Superior temporal gyrus (tissue), 1 donor: ENCODE measurements around the gene CDK17.
"Not testable (repeated sequence)": the region's sequence is repeated elsewhere in the genome, so short reads cannot be mapped to it uniquely, and the experiment has no call there.

Source experiments
- DNase-seq: peaks from one replicate; pipeline ENCODE4 v3.0.0-alpha.2; 2016; ENCODE audit errors: extremely low spot score

CDK17 gene

DNA sequence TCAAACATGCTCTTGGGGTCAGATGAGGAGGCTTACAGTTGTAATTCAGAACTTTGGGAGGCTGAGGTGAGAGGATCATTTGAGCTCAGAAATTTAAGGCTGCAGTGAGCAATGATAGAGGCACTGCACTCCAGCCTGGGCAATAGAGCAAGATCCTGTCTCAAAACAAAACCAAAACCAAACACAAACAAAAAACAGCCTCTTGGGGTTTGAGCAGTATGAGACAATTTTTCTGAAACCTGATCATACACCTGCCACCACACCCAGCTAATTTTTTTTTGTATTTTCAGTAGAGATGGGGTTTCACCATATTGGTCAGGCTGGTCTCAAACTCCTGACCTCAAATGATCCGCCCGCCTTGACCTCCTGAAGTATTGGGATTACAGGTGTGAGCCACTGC, 17.4 kb upstream of the CDK17 start:
- not testable (repeated sequence) for DNase-seq

- no peak for DNase-seq
Observed at GRCh38 chr12:96416033-96416799, 16.0 kb upstream of the CDK17 start.

DNA sequence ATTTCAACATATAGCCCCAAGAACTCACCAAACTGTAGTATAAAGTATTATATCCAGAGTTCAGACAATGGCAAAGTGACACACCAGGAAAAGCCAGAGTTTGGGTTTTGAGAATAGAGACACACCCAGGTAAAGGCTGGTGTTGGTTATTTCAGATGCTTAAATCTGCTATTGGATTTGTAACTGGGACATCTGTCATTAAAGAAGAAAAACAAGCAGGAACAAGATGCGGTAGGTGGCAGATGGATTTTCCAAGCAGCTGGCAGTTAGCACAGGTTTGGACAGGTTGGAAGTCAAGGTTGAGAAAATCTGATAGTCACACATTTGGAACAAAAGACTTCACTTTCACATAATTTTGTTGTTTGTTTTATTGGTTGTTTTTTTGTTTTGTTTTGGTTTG, 14.4 kb upstream of the CDK17 start:
- DNase-seq = no peak

DNA sequence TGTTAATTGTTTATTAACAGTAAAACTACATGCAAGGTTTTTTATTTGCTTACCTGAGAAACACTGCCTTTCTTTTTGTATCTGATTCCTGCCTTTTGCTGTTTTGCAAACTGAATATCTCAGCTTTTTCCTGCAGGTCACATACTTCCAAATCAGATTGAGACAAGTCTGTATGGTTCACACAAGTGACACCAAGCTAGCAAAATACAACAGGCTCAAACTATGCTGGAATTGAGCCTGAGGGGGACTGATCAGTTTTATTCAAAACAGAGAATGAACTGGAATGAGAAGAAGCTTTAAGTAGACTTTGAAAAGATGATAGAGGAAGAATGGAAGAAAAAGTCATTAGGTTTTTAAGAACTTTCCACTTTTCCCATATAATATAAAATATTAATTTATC, 12.2 kb upstream of the CDK17 start:
- no peak for DNase-seq

DNA sequence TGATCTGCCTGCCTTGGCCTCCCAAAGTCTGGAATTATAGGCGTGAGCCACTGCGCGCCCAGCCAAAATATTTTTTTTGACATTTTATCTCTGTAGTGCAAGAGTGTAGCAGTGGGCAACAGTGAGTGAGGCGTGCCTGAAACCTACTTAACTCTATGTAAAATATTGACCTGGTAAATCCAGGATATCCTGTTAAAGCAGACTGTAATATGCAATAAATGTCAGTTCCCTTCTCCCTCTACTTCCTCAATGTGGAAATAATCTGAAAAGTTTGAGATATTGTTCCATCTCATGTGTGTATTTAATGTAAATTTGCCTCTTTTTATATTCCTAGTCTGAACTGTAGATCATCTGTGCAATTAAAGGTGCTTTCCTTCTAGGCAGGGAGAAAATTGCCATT, 9.5 kb upstream of the CDK17 start:
- no peak for DNase-seq

GRCh38 chr12:96408993-96409392, 8.8 kb upstream of the CDK17 start:
- no peak for DNase-seq

DNA sequence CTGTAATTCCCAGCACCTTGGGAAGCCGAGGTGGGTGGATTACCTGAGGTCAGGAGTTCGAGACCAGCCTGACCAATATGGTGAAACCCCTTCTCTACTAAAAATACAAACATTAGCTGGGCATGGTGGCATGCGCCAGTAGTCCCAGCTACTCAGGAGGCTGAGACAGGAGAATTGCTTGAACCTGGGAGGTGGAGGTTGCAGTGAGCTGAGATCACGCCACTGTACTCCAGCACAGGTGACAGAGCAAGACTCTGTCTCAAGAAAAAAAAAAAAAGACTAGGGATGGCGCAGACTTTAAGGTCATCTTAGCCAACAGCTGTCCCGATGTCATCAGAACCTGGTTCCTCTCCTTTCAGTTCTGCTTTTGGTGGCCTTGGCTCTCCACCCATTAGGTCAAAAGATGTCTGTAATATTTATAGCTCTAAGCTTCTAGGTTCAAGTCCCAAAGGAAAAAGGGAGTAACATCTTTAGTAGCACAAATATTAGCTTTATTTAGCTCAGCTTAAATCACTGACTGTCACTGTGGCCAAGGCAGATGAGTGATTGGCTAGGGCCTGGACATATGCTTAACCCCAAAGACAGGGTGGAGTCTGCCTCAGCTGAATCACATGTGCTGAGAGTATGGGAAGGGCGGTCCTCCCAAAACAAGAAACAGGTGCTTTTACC, 7.3 kb upstream of the CDK17 start:
- not testable (repeated sequence) for DNase-seq

GRCh38 chr12:96404696-96405095, 4.5 kb upstream of the CDK17 start:
- DNase-seq = no peak

GRCh38 chr12:96403870-96404269, 3.6 kb upstream of the CDK17 start:
- no peak for DNase-seq

DNA sequence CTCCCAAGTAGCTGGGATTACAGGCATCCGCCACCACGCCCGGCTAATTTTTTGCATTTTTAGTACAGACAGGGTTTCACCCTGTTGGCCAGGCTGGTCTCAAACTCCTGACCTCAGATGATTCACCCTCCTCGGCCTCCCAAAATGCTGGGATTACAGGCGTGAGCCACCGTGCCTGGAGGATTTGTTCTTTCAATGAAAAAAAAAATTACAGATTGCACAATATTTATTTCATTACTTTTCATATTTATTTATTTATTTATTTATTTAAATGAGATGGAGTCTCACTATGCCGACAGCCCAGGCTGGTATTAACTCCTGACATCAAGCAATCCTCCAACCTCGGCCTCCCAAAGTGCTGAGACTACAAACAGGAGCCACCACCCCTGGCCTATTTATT, 2.3 kb upstream of the CDK17 start:
- DNase-seq = not testable (repeated sequence)

DNA sequence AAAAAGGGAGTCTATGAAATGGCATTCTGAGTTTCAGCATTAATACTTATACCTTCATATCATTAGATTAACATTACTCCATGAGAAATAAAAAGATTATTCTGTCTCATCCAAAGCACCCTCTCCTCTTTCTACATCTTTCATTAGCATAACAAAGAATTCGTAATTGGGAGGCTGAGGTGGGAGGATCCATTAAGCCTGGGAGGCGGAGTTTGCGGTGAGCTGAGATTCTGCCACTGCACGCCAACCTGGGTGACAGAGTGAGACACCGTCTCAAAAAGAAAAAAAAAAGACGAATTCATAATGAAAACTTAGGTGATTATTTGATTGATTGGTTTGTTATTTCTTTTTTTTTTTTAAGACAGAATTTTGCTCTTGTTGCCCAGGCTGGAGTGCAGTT, 1.8 kb upstream of the CDK17 start:
- DNase-seq = no peak

DNA sequence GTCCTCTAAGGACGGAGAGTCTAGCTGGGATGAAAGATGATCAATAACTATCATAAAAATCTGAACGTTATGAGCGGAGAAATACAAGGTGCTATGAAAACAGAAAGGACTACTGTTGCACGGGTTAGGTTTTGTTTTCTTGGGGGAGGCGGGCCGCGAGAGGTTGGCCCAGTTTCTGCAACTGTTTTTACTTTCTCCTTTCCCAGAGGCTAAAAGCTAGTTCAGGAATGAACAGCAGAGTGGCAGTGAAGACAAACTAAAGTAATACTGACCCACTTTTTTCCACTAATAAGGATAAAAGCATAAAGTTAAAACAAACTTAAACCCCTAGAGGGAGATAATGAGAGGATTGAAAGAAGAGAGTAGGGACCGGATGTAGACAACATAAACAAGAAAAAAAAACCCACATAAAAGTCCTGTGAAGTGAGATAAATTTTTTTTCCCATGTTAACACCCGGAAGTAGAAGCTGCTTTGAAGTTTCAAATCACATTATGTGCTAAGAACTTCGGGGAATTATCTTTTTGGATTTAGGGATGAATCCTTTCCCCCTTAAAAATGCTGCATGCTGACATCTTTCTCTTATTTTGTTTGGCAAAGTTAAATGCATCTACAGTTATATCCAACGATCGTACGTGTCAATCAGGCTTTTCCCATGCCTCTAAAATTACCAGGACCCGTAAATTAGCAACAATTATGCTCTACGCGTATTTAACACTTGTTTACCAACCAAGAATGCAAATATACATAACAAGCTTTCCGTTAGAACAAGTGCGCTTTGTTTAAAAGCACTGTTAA, 1.0 kb upstream of the CDK17 start:
- DNase-seq = peak; percentile 87

DNA sequence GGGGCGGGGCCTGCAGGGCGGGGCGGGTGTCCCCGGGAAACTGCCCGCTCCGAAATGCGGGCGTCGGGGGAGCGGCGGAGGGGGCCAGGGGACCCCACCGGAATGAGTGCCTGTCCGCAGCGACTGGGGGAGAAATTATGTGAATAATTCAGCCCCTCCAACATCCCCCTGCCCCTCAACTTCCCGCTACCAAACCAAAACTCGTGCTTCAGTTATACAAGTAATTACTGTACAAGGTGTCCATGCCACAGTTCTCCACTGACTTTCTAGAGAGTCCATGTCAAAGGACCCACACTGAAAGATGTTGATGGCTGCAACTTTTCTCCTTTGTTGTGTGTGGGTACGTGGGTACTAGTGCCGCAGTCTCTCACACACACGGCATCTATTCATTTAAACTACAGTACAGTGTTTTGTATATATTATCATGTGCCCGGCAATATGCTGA, 414 bp upstream of the CDK17 start:
- DNase-seq = peak; percentile 81

- DNase-seq = no peak
Observed at GRCh38 chr12:96399120-96399918, 920 bp downstream of the CDK17 start.

DNA sequence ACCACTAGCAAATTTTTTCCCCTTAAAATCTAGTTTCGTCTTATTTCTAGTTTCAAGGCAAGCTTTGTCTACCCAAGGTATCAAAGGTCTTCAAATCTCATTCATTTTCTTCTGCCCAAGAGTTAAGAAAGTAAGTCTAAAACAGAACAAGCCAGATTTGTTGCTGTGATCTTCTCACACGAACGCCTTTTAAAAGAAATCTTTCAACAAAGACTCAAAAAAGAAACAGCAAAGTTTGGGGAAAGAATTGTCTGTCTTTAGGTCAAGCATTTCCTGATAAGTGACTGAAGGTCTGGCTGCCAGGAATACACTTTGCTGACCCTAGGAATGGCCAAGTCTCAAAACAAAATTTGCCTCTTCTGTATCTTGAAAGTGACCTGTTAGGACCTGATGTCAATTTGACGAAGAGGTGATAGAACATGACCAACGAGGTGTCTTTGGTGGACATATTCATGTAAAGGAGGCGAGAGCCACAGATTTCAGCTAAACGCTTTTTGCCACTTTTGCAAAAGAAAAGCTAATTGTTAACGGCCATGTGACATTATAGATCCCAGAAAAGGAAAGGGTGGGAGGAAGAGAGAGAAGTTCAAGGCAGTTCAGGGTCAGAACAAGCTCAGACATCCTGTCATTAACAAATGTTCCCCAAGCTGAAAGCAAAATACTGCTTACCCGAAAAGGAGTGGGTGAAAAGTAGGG, 1.7 kb downstream of the CDK17 start:
- peak; percentile 85 for DNase-seq

DNA sequence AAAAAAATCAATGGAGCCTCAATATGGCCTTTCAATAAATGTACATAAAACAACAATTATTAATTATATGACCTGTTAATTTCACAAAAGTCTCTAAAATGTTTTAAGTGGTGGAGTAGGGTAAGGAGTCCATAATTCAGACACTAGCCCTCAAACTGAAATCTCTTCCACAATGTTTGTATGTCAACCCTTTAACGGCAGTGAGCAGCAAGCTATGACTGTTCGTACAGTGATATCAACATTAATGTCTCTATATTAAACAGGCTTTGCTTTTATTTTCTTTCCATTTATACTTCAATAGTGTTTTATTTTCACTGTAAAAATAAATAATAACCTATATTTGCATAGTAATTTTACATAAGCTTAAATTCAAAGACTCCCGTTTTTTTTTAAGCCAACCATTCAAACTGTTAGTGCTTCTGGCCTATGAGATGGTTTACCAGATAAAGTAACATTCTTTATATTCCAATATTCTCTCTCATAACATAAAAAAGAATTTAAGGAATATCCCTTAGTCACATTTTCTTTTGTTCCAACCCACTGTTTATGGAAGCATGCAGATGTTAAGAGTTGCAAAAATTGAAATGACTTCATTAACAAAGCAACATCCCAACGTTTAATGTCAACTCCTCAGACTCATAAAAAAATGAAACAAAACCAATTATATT, 2.3 kb downstream of the CDK17 start:
- peak; percentile 69 for DNase-seq

GRCh38 chr12:96396914-96397313, 3.3 kb downstream of the CDK17 start:
- DNase-seq = no peak

DNA sequence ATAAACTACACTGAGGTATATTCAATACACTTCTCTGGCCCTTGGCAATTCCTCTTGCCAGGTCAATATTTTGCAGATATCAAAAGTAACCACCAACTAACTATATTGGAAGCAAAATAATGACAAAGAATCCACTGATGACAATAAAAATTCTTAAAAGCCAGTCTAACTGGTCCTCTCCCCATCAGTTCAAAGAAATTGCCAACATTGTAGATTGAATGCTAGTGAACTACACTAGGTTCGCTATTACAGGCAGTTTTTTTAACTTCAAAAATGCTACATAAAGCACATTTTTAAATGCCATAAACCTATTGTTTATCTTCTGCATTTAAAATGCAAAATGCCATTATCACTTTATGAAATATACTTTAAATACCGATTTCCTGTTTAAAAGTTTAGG, 4.0 kb downstream of the CDK17 start:
- DNase-seq = peak; percentile 53

DNA sequence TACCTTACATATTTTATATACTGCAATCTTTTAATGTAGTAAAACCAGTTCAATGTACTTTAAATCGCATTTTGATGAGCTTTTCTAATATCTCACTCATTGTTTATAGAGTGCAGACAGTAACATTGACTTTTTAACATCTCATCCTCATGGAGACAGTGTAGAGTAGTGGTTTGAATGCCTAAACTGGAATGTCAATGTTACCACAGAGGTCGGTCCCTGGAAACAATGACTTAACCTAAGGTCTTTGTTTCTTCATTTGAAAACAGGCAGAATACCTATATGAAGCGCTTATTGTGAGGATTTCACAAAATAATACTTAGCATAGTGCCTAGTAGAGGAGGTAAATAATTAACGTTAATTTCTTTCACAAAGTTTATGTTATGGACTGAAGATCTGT, 5.0 kb downstream of the CDK17 start:
- DNase-seq = no peak

DNA sequence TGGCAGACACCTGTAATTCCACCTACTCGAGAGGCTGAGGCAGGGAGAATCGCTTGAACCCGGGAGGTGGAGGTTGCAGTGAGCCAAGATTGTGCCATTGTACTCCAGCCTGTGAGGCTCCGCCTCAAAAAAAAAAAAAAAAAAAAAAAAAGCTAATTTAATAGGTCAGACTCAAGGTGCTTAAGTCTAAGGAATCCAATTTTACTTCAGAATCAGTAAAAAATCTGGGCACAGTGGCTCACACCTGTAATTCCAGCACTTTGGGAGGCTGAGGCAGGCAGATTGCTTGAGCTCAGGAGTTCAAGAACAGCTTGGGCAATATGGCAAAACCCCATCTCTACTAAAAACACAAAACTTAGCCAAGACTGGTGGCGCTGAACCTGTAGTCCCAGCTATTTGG, 7.0 kb downstream of the CDK17 start:
- not testable (repeated sequence) for DNase-seq

GRCh38 chr12:96392397-96392796, 7.8 kb downstream of the CDK17 start:
- no peak for DNase-seq
